HL-60/S4 (cell line): Measurements from ENCODE around the gene PLXNA4.

Experiments used
- in situ Hi-C: fragments of 300-500 bp; cut with MboI; formaldehyde crosslinking; loops from 2 replicates; pipeline ENCODE4 v1.14.3; 2022; ENCODE audit warnings: low sequenced_read_pairs

Gene PLXNA4

DNA sequence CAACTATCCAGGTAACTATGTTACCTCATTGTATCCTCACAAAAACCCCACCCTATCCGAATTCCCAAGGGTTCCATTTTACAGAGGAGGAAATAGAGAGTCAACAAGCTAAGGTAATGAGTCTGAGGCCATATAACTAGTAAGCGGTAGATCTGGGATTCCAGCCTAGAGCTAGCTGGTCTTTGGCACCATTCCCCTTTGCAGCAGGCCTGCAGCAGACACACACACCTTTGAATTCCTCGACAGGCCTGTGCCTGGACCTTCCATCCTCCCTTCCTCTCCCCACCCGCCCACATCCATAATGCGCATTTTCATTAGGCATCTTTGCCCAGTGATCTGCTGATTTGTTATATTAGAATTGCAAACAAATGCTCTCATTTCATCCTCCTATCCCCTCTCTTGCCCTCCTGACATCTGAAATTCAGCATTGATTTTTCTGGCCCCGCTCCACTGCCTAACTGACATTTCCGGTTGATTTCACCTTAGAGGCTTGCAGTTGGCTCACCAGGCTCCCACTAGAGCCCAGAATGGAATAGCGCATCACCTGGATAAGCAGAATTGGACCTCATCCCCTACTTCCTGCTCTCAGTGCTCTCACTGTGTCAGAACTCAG lies 129.5 kb downstream of the PLXNA4 start:
- in situ Hi-C loops = no loop called here

DNA sequence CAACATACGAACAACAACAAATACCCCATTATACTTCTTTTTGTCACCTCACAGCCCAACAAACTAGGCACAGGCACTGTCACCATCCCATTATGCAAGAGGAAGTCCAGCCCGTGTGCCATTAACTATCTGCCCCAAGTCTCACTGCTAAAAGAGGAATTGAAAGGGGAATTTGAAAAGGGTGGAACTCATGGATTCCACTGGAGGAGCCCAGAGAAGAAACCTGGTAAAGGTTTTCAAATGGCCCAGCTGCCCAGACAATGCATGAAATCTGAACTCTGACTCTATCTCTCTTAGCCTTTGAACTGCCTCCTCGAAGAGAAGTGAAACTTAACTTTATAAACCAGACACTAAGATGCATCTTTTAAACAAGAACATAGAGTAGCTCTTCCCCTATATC lies 130.0 kb downstream of the PLXNA4 start:
- in situ Hi-C loops = no loop called here

DNA sequence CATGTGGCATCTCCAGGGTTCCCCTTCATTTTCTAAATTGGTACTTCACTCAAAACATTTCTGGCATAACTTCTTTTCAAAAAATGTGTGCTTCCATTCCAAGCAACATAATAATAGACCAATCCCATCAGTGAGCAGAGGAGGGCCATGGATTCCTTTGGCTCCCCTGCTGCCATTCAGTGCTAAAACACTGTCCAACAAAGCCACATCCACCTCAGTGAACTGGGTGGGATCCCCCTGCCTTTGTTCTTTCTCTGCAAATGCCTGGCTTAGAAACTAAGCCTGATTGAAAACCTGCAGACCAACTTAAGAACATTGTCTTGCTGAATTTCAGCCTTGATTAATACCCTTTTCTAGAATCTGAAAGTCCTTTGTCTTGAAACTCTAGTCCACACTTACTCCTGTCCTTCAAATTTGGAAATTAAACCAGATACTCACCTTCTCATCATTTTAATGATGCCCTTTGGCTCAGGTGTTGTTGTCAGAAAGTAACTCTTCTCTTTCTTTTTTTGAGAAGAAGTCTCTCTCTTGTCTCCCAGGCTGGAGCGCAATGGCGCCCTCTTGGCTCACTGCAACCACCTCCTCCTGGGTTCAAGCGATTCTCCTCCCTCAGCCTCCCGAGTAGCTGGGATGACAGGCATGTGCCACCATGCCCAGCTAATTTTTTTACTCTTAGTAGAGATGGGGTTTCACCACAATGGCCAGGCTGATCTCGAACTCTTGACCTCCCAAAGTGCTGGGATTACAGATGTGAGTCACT lies 132.3 kb downstream of the PLXNA4 start:
- in situ Hi-C loops = no loop called here

DNA sequence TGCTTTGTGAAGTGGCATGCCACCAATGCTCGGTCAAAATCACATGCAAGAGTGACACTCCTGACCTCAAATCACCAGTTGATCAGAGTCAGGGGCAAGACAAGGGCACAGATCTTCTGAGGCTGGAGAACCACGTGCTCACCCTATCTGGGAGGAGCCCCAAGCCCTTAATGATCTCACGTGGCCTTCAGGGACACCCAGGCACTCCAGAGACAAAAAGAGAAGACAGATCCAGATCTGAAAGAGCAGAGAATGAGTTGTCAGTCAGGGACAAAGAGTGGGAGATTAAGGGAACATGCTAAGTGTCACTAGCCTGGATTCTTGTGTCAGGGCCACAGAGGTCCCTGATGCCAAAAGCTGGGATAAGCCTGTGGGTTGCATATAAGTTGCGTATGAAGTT lies 134.3 kb downstream of the PLXNA4 start:
- in situ Hi-C loops = no loop called here

DNA sequence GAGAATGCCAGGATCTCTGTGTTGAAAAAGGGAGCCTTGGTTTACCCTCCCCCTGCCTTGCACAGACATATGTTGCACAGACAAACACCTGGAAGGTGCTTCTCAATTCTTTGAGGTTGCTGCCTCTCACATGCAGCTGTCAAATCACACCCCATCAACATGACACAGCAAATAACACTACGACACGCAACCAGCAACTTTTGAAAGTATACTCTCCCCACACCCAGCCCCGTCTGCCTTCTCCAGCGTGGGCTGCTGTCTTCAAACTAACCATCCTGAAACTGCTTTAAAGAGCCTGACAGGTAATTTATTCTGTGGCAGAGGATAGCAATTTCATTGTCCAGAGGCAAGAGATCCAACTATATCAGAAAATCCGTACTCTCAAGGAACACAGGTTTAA lies 136.1 kb downstream of the PLXNA4 start:
- in situ Hi-C loops = no loop called here

DNA sequence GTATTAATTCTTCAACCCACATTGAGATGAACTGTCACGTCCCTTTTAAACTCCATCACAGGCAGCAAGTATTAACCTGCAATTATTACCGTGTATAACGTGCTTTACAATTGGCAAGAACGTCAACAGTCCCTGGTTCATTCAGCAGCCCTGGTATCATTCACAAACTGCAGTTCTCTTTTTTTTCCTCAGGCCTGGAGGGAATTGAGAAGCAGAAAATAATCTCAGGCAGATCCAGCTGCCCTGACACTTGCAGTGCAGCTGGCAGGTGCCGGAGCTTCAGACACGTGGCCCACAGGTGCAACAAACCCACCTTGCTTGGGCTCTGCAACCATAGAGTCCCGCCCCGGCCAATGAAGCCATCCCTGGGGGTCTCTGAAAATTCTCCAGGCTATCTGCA lies 137.3 kb downstream of the PLXNA4 start:
- in situ Hi-C loops = no loop called here

DNA sequence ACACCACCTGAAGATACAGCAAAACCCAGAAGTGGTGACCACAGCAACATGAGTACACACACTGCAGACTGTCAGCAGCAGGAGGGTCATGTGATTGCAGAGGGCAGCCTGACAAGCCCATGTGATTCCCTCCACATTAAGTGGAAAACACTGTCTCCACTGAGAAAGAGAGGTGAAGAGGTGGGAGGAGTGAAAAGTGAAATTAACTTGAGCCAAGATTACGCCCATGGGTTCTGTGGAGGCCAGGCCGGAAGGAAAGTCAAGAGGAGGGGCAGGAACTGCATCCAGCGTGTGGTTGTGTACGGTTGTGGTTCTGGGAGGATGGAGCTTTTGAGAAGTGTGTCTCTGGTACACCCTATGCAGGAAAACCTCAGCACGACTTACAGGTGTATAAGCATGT lies 138.5 kb downstream of the PLXNA4 start:
- in situ Hi-C loops = no loop called here

DNA sequence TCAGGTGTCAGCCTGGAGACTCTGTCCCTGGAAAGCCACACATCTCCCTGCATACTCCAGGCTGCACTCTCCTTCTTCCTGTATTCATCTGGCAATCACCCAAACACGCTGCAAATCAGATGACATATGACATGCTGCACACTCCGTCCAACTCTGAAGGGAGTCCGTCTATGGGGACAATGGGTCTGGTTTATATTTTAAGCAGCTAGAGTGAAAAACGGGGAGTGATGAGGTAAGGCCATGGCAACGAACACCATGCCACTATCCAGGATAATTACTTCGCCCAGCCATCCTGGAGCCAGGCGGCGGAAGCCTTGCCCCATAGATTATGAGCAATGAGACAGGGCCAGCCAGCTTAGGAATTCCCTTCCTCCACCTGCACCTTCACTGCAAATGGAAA lies 140.1 kb downstream of the PLXNA4 start:
- in situ Hi-C loops = no loop called here

DNA sequence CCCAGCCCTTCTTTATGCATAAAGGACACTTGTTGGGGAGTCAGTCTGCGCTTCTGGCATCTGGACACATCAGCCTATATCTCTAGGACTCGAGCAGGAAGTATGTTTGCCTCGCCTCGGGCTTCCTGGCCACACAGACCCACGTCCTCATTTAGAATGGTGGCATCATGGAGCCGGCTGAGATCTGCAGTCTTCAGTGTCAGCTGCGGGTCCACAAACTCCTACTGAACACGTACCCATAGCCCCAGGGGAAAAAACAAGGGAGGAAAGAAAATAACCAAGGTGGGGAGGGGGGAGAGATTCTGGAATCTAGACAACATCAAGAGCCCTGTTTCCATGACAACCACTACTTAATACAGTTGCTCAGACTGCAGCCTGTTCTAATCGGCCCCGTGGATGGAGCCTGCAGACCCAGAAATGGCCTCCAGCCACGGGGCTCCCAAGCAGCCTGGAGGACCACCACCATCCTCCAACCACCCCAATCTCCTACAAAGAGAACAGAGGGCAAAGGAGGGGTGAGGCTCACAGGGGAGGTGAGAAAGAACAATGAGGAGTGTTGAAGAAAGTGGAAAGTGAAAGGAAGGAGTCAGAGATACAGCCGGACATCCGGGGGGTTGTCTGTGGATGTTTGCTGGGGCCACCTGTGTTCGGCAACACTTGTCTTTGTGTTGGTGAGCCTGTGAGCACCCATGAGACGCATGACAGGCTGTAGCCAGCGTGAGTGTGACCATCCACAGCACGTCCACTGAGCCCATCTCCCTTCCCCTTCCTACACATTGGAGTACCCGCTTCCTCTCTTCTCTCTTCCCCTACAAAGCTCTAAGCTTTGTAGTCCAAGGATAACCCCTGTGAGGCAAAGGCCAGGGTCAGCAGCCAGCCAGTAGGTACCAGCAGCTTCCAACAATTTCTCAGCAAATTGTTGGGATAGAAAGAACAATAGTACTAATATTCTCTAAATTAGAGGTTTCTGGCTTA lies 141.0 kb downstream of the PLXNA4 start:
- in situ Hi-C loops = no loop called here

DNA sequence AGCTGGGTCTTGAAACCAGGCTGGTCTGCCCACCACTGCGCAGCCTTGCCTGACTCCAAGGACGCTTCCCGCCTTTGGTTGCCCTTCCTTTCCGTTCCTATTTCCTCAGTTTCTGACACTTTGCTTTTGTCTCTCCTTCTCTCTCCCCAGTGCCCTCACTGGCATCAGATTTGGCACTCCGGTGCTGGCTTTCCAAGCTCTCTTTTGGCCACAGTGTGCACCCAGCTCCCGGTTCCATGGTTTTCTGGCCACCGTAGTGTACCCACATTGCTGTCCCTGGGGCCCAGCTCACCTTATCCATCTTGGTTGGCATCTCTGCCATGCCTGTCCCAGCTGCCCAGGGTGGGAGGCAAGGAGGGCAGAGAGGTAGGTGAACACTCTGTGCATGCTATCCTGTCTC lies 142.2 kb downstream of the PLXNA4 start:
- in situ Hi-C loops = no loop called here

DNA sequence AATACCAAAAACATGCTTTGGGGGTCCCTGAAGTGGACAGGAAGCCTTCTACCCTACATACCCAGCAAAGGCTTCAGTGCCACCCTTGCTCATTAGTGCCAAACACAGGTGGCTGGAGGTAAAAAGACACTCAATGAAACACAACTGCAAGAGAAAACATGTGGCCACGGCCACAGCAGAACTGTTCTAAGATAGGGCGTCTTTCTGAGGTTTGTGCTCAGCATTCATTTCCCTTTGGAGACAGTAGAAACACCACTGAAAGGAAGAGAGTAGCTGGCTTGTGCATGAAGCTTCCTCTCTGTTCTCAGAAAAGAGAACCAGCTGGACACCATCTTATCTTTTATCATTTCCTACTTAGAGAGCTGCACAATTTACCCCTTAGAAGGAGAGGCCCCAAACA lies 143.0 kb downstream of the PLXNA4 start:
- in situ Hi-C loops = no loop called here

DNA sequence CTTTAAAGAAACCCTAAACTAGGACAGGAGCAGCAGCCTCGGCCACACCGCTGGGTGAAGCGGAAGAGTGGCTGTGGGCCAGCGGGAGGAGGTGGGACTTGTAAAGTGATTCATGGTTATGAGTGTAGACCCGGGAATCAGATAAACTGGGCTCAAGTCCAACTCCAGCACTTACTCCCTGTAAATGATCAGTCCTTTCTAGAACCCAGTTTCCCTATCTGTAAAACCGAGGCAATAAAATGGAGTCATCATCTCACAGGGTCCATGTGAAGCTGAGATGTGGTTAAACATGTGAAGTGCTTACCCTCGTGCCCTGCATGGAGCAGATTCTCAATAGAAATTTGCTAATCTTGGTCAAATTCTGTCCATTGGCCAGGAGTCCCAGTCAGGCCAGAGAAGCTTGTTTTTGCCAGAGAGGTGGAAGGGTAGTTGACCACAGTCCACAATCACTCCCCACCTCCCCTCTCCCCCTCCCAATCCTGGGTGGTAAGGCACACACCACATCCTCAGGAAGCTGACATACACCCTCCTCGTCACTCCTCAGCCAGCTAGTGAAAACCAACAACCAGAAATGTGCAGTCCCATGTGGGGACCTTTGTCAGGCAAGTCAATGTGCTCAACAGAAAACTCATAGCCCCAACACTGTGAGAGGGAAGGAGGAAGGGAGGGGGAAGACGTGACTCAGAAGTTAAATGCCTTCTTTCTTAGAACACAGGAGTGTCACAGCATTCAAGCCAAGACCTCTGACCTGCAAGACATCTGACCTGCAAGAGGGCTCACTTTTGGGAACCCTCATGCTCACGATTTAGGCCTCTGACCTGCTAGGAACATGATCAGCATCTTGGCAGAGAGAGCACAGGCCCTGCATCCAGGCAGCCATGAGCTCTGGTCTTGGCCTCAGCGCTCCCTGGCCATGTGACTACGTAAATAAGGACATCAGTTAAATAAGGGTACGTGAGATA lies 145.1 kb downstream of the PLXNA4 start:
- in situ Hi-C loops = no loop called here

DNA sequence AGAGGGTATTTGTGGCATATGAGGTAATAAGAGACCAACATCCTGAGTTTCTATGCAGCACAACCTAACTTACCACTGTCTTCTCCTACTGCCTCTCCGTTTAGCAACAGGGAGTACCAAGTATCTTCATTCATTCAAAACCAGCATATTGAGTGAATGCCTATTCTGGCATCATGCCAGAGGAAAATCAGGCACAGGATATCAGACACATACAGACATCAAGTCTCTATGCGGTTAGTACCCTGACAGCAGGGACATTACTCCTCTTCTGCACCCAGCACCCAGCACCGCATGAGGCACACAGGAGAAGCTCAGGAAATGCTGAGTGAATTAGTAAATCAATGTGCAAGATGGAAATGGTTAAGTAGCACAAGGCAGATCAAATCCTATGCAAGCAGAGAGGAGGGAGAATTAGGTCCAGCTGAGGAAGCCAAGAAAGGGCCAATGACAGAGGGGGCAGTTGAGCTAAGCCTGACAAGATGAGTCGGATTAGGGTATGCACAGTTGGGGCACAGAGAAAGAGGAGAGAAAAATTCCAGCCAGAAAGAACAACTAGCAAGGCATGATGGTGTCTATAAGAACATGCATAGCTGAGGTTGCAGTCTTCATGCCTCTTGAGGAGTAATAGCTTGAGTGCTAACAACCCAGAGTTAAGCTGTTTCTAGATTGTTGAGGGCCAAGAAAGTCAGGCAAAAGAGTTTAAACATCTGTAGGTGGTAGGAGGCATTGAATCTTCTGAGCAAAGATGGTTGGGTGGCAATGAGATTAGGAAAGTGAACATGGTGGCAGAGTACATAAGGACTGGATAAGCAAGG lies 146.0 kb downstream of the PLXNA4 start:
- in situ Hi-C loops = no loop called here

DNA sequence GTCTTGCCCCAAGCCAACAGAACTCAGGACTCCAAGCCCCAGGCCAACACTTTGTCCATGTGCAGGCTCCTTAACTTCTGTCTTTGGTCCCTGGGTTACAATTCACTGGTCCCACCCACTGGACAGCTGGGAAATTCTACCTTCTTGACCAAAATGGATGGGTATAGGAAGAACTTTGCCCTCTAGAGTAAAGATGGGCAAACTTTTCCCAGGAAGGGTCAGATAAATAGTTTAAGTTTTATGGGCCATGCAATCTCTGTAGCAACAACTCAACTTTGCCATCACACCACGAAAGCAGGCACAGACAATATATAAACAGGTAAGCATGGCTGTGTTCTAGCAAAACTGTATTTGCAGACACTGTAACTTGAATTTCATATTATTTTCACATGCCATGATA lies 147.1 kb downstream of the PLXNA4 start:
- in situ Hi-C loops = no loop called here

DNA sequence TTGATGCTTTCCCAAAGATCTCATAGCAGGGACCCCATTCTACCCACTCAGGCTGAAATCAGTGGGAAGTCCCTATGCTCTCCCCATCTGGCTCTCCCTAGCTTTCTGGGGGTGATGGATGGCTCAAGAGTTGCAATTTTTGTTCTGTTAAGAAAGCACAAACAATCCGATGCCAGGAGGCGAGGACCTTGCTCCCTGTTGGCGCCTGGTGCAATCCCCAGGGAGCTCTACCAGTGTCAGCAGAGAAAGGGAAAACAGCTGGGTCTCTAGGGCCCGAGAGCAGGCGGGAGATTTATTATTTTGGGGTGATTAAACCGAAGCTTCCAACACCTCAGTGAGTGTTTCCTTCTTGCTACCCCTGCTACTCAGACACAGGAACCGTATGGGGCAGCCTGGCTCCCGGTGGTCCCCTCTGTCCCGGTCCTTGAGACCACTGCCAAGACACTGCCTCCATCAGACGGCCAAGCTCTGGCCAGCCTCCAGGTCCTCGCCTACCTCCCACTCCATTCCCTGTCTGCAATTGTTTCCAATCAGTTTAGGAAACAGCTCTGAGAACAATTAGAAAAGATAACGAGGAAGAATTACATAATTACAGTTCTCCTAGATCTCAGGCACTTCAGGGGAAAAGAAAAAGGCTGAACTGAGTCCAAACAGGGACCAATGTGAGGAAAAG lies 147.9 kb downstream of the PLXNA4 start:
- in situ Hi-C loops = no loop called here

DNA sequence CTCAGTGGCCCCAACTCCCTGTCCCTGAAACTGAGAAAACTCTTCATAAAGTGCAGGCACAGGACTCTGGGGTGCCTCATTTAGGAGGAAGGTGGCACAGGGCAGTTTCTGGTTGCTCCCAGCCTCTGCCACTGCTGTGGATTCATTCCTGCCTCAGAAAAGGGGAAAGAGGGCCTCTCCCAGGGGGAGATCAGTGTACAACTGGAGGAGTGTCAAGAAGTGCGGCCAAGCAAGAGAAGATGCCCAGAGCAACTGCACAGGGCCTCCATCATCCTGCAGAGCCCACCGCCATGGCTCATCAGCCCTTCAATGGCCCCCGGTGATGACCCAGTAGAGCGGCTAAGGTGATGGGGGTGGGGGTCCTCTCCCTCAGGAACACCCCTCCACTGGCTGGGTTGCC lies 150.3 kb downstream of the PLXNA4 start:
- in situ Hi-C loops = no loop called here

DNA sequence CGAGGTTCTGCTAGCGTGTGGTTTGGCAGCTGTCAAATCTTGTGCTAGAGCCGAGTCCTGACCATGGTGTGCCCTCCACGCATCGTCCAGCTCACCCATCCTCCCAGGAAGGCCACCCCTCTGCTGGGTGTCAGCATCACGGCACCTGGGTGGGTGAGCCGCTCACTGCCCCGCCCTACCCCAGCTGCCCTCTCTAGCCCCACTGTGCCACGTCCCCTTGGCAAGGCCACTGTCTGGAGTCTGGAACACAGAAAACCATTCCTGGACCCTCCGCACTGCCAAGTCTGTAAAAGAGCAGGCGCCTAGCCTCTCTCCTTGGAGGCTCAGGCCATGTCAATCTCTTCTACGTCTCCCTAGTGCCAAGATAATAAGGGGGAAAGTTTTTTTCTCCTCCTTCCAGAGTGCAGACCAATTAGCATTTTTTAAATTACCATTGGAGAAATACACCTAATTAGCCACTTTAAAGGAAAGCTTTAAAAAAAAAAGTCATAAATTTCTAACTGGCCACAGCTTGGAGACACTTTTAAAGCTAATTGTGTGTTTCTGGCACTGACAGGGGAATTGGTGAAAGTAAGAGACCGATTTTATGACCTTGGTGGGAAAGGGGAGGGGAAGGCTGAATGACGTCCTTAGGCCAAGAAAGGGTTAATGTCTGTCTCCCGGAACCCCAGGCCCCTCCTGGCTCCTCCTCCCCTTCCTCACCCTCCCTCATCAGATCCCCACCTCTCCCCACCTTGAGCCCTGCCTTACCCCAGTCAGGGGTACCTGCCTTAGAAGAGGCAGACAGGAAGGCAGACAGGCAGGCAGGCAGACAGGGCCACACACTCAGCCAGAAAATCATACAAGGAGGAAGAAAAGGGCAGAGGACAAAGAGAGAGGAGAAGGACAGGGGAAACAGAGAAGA lies 151.2 kb downstream of the PLXNA4 start:
- in situ Hi-C loops = no loop called here

DNA sequence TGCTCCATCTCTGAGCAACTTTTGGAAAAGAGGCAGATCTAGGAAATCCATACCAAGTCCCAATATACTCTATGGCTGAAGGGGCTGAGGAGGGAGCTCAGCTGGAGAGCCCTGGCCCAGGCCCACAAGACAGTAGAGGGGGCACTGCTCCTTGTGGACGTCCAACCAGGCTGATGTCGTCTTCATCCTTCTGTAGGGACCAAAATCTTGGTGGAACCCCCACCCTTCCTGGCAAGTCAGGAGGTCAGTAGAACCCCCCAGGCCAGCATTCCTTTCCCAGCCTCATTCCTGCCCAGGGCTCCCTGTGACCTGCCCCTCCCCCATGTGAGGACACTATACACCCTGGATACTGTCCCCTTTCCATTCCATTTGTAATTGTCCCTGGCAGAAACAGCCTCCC lies 152.0 kb downstream of the PLXNA4 start:
- in situ Hi-C loops = no loop called here
